CMK (cell line): ENCODE data around the gene RELCH.
A peak's percentile ranks its signal among the peaks of the same experiment; 100 is the strongest.

Experiments
- DNase-seq: peaks from one replicate; pipeline ENCODE4 v3.0.0-alpha.2; 2010; ENCODE audit warnings: low read depth

The RELCH gene

DNA sequence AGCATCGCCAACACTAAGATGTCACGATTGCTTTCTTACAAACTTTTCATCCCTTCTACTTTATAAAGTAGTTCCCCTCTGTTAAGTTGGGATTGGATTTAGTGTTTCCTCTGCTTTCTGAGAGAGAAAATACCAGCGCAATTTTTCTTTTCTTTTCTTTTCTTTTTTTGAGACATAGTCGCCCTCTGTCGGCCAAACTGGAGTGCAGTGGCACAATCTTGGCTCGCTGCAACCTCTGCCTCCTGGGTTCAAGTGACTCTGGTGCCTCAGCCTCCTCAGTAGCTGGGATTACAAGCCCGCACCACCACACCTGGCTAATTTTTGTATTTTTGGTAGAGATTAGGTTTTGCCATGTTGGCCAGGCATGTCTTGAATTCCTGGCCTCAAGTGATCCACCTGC lies 9.0 kb downstream of the RELCH start:
- no peak for DNase-seq

DNA sequence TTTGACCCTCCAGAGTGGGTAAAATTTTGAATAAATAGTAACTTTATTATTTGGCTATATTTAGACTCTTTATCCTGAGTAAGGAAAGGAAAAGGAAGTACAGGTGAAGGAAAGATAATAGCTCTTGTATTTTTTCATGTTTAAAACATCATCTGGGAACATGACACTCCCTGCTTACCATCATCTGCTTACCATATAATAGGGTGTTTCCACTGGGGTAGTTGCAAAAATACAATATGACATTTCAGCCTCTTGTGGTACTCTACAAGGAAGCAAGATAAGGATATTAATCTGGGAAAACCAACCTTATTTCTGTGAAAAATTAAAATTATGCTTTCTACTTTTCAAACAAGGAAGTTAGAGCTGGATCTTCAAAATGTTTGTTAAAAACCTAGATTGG lies 9.9 kb downstream of the RELCH start:
- DNase-seq, result no peak

DNA sequence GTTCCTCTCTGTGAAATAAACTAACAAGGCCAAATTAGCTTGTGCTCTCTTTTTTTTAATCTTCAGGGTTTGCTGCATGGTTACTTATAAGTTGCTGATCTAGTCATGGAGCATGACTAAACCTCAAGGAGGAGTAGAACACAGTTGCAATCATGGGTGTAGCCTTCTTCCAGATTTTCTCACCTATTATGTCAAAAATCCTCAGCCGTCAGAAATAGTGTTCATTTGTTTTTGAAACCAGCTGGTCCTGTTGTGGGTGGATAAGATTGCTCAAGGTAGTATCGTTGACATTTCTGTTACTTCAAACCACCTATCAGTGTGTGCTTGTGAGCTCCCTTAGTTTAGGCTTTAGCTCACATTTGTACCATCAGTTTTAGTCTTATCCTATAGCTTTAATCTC lies 11.2 kb downstream of the RELCH start:
- no peak for DNase-seq

DNA sequence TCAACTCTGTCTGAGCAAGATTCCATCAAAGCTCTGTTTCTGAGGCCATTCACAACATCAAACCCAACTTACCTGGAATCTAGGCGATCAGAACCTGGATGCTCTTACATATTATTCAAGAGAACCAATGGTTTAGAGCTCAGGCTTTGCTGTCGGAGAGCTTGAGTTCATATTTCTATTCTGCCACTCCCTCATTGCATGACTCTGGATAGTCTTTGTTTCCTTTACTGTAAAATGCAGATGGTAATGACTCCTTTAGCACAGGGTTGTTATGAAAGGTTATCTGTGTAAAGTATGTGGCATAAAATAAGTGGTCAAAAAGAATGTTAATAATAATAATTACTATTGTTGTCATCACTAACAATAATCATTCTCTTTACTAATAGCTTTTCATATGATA lies 12.6 kb downstream of the RELCH start:
- no peak for DNase-seq

DNA sequence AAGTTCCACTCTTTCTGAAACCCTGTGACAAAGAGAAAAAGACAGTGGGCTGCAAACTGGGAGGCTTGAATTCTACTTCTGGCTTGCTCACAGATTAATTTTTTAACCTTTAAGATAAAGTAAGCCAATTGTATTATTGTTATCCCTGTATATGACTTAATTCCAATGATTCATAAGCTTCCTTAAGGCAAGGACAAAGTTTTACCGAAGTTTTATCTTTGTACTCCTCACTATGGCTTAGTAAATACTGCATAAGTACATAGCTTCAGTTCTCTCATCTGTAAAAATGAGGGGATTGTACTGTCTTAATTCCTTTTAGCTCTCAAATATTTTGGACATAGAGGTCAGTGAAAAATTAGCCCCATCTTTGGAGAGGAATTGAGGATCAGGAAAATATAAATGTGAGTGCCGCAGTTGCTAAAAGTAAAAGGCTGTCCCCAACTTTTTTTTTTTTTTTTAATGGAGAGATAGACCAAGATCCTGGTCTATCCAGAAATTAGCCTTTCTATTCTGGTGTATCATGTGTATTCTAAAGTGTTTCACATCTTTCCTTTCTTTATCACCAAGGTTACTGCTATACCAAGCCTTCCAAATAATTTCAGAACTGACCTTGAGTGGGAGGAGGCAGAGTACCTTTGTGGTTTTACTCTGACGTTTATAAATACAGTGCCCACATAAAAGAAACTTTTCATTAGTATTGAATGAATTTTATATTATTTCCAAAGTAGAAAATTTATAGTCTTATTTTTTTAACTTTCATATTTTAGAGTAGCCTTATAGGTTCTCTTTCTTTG lies 13.3 kb downstream of the RELCH start:
- DNase-seq, result no peak

DNA sequence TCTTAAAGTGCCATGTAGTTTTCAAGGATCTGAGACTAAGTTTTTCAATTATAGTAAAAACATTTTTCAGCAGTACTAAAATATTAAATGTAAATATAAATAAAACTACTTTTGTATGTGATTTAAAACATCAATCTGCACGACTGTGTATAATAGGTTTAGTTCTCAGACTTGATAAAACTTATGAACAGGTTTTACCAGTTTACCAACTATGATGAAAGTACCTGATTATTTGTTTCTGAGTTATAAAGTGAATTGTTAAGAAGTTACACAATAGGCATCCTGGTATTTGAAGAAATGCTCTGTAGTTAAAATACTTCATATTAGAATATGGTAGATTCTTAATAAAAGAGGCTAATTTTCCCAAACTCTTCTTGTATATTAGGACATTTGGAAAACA lies 14.8 kb downstream of the RELCH start:
- no peak for DNase-seq

DNA sequence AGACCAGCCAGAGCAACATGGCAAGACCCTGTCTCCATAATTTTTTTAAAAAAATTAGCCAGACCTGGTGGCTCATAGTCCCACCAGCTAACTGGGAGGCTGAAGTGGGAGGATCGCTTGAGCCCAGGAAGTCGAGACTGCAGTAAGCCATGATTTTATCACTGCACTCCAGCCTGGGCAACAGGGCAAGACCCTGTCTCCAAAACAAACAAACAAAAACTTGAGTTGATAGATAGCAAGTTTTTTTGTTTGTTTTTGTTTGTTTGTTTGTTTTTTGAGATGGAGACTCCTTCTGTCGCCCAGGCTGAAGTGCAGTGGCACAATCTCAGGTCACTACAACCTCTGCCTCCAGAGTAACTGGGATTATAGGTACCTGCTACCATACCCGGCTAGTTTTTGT lies 18.8 kb downstream of the RELCH start:
- no peak for DNase-seq

DNA sequence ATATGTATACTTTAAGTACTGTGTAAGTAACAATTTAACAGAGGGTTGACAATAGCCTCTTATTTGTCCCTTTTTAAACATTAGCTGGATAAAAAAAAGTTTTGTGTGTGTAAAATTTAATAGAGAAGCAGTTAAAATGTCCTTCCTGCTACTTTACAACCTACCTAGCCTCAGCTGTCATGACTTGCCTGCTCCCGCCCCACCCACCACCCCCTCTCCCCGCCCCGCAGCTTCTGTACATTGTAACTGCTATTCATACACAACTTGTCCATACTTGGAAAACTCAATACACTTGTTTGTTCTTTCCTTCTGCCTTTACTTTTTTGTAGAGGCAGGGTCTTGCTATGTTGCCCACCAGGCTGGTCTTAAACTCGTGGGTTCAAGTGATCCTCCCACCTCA lies 19.5 kb downstream of the RELCH start:
- no peak for DNase-seq

DNA sequence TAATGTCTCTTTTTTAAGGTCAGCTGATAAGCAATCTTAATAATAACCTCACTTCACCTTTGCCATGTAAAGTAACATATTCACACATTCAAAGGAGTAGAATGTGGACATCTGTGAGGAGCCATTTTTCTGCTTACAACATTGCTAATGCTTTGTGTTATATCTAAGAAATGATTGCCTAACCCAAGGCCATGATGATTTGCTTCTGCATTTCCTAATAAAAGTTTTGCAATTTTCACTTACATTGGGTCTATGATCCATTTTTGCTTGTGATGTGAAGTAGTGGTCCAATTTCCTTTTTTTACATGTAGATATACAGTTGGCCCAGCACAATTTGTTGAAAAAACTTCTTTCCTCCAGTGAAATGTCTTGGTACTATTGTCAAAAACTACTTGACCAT lies 22.0 kb downstream of the RELCH start:
- no peak for DNase-seq

DNA sequence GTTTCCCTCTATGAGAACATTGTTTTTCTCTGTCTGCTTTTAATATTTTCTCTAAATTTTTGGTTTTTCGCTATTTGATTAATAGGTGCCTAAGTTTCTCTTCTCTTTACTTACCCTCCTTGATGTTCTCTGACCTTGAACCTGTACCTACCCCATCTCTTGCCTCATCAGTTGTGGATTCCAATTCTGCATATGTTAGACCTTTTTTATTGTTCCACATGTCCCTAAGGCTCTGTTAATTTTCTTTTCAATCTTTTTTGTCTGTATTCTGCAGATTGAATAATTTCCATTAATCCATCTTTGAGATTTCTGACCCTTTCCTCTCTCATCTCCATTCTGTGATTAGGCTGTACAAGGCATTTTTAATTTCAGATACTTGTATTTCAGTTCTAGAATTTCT lies 23.1 kb downstream of the RELCH start:
- no peak for DNase-seq

DNA sequence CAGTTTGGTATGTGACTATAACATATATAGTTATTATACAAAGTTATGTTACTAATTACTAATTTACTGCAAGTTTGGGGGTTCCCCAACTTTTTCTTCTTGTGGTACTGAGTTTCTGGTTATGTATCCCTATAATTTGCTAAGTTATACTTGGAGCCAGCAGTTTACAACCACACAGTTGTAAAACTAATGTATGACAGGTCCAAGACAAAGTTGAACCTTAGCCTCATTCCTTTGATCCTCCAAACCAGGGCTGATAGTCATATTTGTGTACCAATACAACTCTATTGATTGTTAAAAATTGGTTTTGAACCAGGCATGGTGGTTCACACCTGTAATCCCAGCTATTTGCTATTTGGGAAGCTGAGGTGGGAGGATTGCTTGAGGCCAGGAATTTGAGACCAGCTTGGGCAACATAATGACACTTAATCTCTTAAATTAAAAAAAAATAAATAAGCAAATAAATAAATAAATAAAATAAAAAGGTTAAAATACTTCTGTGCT lies 24.3 kb downstream of the RELCH start:
- no peak for DNase-seq

DNA sequence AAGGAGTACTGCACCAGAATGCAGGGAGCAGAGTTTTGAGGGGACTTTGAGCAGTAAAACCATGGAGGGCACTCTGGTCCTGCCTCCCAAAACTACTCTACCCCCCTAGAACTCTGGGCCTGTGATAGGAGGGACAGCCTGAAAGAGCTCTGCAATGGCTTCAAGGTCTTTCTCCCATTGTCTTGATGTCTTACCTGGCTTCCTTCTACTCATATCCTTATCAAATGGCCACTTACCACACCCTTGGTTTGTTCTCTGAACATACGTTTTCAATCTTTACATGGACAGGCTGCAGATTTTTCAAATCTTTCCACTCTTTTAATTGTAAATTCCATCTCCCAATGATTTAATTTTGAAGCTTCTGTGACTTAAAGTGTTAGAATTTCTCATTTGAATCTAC lies 27.7 kb downstream of the RELCH start:
- DNase-seq, result no peak

DNA sequence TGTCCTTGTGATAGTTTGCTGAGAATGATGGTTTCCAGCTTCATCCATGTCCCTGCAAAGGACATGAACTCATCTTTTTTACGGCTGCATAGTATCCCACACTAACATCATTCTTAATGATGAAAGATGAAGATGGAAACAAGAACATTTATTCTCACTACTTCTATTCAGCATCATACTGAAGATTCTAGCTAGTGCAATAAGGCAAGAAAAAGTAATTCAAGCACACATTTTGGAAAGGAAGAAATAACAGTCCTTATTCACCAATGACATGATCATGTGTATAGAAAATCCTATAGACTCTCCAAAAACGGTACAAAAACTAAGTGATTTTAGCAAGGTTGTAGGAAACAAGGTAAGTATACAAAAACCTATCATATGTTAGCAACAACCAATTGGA lies 37.2 kb downstream of the RELCH start:
- DNase-seq, result no peak

DNA sequence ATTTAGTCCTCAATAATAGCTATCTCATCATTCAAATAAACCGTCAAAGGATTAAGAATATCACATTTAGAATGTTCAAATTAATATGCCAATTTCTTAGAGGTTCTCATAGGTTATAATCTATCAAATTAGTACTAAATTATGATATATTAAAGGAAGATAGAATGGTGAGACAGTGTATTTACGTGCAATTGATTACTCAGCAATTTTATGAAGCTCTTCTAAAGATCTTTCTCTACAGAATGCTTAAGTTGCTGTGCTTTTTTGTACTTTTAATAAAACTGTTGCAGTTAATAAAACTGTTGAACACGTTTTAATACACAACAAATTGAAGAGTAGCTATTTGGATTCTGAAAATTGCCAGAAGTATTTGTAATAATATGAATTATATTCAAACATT lies 39.0 kb downstream of the RELCH start:
- no peak for DNase-seq

DNA sequence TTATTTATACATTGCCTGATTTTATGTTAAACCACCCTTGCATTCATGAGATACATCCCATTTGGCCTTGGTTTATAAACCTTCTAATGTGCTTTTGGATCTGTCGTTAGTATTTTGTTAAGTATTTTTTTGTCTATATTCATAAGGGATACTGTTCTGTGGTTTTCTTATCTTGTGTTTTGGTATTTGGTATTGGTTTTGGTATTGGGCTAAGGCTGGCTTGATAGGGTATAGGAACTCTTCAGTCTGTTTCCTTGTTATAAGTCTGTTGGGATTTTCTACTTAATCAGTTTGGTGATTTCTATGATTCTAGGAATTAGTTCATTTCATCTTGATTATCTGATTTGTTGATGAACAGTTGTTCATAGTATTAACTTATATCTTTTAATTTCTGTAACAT lies 49.2 kb downstream of the RELCH start:
- DNase-seq, result no peak

DNA sequence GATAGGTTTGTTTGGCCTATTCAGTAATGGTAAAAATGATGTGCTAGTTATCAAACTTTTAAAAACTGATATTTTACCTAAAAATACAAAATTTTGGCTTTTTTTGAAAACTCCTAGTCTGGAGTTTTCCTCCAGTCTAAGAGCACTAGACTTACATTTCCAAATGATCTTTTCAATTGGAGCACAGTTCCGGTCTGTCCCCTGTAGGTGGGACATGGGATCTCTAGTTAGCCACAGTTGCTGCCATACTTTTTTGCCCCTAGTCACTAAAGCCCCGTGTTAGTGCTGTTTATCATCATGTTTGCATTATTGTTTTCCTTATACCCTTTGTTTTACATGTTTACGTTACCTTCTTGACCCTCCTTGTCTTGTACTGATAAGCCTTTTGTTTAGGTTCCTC lies 52.4 kb downstream of the RELCH start:
- DNase-seq, result no peak

DNA sequence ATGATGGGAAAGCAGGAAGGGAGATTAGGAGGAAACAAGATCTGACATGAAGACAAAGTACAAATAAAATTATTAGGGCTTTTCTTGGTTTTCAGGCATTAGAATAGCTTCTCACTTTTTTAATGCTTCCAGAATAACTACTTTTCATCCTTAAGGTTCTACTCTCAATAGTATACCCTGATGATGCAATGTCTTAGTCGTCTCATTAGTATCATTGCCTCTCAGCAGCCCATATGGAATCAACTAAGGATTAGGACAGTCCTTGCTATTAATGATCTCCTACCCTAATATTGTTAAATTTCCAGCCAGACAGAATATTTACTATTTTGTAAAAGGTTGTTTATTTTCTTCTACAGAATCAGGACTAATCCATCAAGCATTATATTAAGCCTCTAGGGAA lies 55.9 kb downstream of the RELCH start:
- no peak for DNase-seq

DNA sequence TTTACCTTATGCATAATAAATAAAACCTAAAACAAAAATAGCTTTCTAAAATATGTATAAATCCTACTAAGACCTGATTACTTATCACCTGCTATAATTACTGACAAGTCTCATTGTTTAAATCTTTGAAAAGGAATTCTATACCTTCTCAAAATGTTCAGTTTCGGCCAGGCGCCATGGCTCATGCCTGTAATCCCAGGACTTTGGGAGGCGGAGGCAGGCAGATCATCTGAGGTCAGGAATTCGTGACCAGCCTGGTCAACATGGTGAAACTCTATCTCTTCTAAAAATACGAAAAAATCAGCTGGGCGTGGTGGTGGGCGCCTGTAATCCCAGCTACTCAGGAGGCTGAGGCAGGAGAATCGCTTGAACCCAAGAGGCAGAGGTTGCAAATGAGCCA lies 58.1 kb downstream of the RELCH start:
- DNase-seq, result no peak

DNA sequence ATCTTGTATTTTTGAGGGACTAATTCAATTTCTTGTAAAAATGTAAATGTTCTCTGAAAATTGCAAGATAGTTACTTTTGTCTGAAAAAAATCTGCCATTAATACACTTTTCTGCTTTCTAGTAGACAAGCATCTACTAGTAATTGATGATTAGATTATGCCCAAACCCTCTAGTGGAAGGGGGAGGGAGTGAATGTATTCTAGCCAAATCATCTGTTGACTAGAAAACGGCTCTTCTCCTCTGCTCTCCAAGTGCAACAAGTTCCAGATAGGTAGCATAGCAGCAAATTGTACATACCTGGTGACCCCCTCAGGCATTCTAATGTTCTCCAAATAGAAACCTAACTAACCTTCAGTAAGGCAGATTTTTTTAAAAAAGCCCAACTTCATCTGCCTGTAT lies 58.6 kb downstream of the RELCH start:
- DNase-seq, result no peak

DNA sequence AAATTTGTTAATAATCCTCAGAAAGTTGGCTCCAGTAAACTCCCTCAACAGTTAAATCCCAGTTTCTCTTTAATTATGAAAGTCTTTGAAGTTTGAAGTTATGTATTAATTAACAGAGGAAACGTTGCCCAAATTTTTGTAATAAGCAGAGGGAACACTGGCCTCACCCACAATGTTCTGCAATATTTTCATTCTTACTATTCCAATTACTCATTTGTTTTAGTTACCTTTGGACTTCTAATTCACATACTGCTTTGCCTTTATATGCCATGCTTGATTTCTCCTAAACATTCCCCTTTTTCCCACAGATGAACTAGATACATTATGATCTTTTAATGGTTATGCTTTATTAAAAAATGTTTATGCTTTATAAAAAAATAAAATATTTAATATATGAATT lies 61.3 kb downstream of the RELCH start:
- no peak for DNase-seq

DNA sequence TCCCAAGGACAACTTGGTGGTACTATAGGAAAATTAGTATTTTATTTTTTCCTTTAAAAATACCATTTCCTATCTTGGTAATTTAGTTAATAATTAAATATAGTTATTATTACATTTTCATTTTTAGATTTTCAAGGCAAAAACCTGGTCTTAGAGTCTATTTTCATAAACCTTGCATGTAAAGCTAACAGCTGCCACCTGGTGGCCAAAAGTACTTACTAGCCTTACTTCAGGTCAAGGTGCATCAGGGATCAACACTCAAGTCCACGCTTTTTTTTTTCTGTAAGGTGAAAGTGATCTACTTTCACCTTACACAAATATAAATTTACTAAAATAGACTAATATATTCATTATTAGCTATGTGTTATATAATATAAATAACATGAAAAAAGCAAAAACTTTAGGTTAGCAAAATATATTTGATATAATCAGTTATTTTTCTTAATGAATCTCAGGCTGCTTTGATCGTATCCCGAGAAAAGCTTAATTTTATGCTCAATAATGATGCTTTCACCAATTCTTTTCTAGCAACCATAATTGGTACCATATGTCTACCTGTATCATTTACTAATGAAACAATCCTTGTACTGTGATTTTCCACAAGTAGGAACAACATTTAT lies 62.5 kb downstream of the RELCH start:
- peak; percentile 65 for DNase-seq

DNA sequence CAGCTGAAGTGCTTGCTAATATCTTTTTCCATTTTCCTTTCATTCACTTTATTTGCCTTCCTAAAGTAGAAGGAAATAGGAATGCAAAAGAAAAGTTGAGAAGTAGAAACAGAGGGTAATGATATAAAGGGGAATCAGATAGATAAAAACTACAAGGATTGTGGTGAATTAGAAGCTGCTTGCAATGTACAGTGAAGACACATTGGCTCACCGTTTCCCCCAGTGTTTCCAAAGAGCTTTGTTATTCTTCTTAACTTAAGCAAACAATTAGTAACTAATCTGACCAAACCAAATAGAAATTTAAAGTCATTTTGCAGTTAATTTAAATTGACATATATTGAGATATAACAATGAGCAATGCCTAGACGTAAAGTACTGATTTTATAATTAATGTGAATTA lies 63.4 kb downstream of the RELCH start:
- DNase-seq, result no peak

DNA sequence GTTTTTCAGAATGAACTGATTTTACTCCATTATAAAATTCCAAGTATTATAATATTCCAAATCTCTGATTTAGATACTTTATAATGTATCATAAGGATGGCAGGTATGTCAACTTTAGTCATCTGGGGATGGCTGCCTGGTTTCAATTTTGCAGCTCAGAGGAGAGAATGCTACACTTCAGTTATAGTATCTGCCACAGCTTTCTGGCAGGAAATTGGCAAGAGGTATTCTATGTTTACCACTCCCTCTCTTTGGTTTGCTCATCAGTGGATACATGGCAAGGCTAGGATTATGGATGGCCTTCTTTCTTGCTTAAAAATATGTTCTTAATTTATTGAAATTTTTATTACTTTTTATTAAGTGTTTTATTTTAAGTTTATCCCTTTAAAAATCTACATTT lies 71.0 kb downstream of the RELCH start:
- DNase-seq, result no peak

DNA sequence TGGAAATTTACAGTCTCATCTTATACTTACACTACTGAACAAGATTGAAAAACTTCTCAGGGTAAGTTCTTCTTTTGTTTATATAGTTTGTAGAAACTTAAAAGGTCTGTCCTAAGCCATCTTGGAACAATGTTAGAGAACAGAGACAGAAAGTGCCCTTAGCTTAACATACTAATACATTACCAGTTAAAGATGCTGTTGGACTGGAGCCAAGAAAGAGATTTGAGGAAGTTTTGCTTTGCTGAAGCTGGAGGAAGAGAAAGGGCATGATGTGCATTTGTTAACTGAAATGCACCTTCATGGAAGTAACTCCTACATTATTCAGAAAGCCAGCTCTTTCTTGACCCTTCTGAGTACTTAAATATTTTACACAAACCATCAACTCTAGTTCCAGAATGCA lies 71.6 kb downstream of the RELCH start:
- DNase-seq, result no peak
